Globus pallidus (tissue), 1 donor: ENCODE data around the gene ADAMTSL3.
"Not testable (repeated sequence)": the region's sequence is repeated elsewhere in the genome, so short reads cannot be mapped to it uniquely, and the experiment has no call there.

Source experiments
- DNase-seq: peaks from one replicate; pipeline ENCODE4 v3.0.0-alpha.2; 2015; ENCODE audit warnings: low spot score

ADAMTSL3 gene

GRCh38 chr15:84037301-84037700 lies 383.4 kb downstream of the ADAMTSL3 start:
- no peak for DNase-seq

- DNase-seq: not testable (repeated sequence)
Observed at GRCh38 chr15:84042434-84043056, 388.6 kb downstream of the ADAMTSL3 start.

DNA sequence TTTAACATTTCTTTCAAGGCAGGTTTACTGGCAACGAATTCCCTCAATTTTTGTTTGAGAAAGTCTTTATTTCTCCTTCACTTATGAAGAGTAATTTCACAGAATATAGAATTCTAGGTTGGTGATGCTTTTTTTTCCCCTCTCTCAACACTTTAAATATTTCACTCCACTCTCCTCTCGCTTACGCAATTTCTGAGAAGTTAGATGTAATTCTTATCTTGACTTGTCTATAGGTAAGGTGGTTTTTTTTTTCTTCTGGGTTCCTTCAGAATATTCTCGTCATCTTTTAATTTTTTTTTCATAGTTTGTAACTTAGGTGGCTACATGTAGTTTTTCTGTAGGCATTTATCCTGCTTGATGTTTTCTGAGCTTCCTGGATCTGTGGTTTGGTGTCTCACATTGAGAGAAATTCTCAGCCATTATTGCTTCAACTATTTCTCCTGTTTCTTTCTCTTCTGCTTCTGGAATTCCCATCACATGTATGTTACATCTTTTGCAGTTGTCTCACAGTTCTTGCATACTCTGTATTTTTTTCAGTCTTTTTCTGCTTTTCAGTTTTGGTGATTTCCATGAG lies 392.2 kb downstream of the ADAMTSL3 start:
- no peak for DNase-seq

DNA sequence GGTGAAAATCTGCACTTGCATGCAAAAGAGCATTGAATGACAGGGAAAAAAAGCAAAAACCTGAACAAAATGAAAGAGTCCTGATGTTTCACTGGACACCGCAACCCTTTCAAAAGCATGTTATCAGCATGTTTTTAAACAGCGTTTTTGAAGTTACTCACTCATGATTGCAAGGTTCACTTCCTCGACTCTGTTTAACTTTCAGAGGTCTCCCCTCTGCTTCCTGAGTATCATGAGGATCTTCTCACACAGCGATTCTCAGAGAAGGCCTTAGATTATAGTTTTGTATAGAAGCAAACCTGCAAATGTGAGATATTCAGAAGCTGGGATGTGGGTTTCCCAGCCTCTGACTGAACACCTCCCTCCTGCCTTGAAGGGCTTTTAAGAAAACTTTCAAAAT lies 395.6 kb downstream of the ADAMTSL3 start:
- DNase-seq: not testable (repeated sequence)

- DNase-seq: no peak
Observed at GRCh38 chr15:84050076-84050475, 396.2 kb downstream of the ADAMTSL3 start.

DNA sequence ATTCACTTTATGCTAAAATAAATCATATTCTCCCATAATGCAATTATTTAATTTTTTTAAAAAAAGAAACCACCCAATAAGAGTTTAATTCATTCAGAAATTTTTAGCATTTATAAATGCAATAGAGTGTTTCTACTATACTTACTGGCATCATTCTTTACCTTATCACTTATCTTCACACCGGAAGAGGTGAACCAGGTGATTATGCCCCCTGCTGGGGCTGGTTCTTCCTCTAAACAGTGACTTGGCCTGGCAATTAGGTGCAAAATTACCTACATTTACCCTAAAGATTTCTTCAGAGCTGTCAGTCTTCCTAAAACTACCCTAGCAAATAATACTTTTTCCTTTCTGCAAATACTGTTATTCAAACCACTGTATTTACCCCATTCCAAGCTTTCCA lies 397.2 kb downstream of the ADAMTSL3 start:
- not testable (repeated sequence) for DNase-seq

DNA sequence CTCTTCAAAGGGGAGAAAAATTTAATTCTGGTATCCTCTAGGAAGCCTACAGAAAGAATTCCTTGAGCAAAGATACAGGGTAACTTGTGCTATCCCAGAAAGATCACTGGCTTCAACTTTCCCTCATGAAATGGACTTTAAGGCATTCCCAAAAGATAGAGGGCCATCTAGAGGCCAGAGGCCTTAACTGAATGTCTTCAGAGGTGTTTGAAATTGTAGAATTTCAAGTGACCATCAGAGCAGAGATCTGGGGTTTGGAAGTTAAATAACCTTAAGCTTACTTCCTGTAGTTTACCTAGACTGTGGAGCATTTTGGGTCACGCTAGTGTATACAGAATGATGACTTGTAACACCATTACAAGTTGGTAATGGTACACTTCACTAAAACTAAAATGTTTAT lies 400.6 kb downstream of the ADAMTSL3 start:
- DNase-seq: not testable (repeated sequence)

DNA sequence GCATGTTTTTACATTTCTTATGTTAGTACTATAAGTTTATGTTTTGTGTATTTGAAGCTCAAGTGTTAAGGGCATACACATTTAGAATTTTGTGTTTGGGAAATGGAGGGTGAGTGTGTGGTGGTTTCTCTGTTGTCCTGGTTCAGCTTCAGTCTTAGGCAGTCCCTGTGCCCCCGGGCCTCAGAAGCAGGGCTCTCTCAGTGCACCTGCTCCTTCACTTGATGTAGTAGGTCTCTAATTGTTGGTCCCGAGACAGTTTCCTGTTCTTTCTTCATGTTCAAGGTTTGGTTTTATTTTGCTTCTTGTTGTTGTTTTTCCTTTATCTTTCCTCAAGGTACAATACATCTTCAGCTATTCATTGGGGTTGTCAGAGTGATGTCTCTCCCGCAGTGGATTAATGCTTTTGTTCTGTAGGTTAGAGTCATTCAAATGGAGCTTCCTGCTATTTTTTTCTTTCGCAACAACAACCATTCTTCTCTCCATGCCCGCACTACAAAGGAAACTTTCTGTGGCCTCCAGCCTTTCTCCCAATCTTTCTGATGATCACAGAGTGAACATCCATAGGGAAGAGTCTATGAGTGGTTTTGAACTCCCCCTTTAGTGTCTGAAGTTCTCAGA lies 403.9 kb downstream of the ADAMTSL3 start:
- no peak for DNase-seq

GRCh38 chr15:84063674-84064073 lies 409.8 kb downstream of the ADAMTSL3 start:
- DNase-seq: not testable (repeated sequence)

- DNase-seq: not testable (repeated sequence)
Observed at GRCh38 chr15:84068674-84069073, 414.8 kb downstream of the ADAMTSL3 start.

- not testable (repeated sequence) for DNase-seq
Observed at GRCh38 chr15:84078038-84078437, 424.1 kb downstream of the ADAMTSL3 start.

- not testable (repeated sequence) for DNase-seq
Observed at GRCh38 chr15:84079325-84079884, 425.5 kb downstream of the ADAMTSL3 start.

DNA sequence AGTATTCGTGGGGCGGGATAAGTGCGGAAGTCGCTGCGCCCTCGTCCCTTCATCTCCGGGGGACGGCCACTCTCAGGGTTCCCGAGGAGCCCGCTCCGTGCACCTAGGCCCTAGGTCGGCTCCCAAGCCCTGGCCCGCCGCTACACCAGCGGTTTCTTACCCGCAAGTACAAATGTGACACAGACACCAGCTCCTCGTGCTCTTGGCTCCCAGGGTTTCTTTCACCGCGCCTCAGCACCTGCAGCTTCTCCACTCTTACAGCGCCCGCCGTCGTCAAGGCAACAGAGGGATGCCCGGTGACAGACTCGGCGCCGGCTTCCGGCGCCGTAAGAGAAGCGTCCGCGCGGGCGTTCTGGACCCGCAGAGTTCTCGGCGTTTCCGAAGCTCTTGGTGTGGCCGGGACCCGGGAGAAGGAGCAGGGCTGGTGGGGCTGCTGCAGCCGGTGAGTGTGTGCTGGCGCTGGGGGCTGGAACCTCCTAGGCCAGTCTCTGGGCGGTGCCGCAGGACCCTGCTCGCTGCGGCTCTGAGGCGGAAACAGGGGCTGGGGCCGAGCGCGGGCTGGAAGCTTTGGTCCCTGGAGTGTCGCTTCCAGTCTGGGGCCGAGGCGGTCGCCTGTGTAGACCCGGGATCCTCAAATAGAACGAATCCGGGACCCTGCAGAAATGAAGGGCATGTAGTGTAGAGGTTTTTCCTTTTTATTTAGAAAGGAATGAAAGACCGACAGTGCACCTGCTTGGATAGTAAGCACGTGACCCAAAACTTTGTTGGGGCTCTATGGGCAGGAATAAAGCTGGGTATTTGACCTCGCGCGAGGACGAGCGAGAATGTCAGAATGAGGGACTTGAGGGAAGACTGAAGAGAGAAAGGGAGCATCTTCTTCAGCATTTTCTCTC lies 426.2 kb downstream of the ADAMTSL3 start:
- no peak for DNase-seq

DNA sequence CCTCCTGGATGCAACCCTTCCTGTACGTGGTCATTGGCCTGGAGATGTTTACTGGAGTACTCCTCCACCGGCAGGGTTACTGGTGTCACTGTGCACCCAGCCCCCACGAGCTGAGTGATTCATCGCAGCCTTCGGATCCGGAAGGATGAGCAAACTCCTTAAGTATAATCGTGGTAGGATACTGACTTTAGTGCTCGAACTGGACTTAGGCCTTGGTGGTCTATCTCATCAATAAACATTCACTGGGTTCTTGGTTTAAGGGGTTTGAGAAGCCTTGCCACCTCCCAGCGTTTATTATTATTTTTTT lies 426.8 kb downstream of the ADAMTSL3 start:
- not testable (repeated sequence) for DNase-seq

- no peak for DNase-seq
Observed at GRCh38 chr15:84081391-84082168, 427.7 kb downstream of the ADAMTSL3 start.

GRCh38 chr15:84082739-84083138 lies 428.8 kb downstream of the ADAMTSL3 start:
- DNase-seq: no peak

- DNase-seq: not testable (repeated sequence)
Observed at GRCh38 chr15:84086071-84086470, 432.1 kb downstream of the ADAMTSL3 start.
